Activated naive CD4-positive, alpha-beta T cell treated with anti-CD3 and anti-CD28 coated beads, Interleukin-2, amount 50 U/mL, for 72 hours (primary cell): ENCODE measurements around the gene EN2. TPM values are rescaled to one million over a fixed set of nuclear protein-coding genes. Genes with fewer than 3 reads are reported as not detected.

ENCODE experiments used
- ATAC-seq, 2 donors: fragments of 150-1000 bp; cut with Tn5 transposase; 2 replicates each; pipeline ENCODE4 v1.10.0; 2021; ENCODE audit warnings: mild to moderate bottlenecking in 2 of 2, moderate library complexity in 2 of 2
- DNase-seq, 2 donors: peaks; one replicate each; pipeline ENCODE4 v3.0.0; 2021 to 2022; ENCODE audit warnings: low spot score in 2 of 2
- H3K27ac Mint-ChIP-seq, 2 donors: one replicate each; pipeline ENCODE4 v1.8.0; 2022; ENCODE audit warnings: mild to moderate bottlenecking in 2 of 2, mixed read lengths in 2 of 2
- H3K36me3 Mint-ChIP-seq, 2 donors: one replicate each; pipeline ENCODE4 v1.8.0; 2022; ENCODE audit warnings: mixed read lengths in 2 of 2
- H3K9me3 Mint-ChIP-seq, 2 donors: one replicate each; pipeline ENCODE4 v1.8.0; 2022; ENCODE audit warnings: mixed read lengths in 2 of 2
- total RNA-seq, 2 donors: library from RNA; stranded (reverse); gene quantifications; one replicate each; pipeline ENCODE4 v1.2.3, GENCODE V29; 2022

Gene EN2
- total RNA-seq, result not detected

DNA sequence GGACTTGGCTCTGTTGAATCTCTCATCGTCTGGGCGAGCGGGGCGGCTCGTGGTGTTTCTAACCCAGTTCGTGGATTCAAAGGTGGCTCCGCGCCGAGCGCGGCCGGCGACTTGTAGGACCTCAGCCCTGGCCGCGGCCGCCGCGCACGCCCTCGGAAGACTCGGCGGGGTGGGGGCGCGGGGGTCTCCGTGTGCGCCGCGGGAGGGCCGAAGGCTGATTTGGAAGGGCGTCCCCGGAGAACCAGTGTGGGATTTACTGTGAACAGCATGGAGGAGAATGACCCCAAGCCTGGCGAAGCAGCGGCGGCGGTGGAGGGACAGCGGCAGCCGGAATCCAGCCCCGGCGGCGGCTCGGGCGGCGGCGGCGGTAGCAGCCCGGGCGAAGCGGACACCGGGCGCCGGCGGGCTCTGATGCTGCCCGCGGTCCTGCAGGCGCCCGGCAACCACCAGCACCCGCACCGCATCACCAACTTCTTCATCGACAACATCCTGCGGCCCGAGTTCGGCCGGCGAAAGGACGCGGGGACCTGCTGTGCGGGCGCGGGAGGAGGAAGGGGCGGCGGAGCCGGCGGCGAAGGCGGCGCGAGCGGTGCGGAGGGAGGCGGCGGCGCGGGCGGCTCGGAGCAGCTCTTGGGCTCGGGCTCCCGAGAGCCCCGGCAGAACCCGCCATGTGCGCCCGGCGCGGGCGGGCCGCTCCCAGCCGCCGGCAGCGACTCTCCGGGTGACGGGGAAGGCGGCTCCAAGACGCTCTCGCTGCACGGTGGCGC, at the start of gene EN2:
TSS of gene EN2 (plus strand) at position 19 of the 767 bp plus-strand sequence. CDS start at position 268, 249 bp downstream.
- ATAC-seq (no peak), DNase-seq (no peak)
- no peaks in the 10 kb centered on the region for H3K9me3 Mint-ChIP-seq
- H3K36me3 Mint-ChIP-seq, result peaks cover 0 to 11% of the 10 kb centered on the region in 2 donors
- peak within 1 kb of the TSS in 1 of 2 donors; percentile 82 for H3K27ac Mint-ChIP-seq

DNA sequence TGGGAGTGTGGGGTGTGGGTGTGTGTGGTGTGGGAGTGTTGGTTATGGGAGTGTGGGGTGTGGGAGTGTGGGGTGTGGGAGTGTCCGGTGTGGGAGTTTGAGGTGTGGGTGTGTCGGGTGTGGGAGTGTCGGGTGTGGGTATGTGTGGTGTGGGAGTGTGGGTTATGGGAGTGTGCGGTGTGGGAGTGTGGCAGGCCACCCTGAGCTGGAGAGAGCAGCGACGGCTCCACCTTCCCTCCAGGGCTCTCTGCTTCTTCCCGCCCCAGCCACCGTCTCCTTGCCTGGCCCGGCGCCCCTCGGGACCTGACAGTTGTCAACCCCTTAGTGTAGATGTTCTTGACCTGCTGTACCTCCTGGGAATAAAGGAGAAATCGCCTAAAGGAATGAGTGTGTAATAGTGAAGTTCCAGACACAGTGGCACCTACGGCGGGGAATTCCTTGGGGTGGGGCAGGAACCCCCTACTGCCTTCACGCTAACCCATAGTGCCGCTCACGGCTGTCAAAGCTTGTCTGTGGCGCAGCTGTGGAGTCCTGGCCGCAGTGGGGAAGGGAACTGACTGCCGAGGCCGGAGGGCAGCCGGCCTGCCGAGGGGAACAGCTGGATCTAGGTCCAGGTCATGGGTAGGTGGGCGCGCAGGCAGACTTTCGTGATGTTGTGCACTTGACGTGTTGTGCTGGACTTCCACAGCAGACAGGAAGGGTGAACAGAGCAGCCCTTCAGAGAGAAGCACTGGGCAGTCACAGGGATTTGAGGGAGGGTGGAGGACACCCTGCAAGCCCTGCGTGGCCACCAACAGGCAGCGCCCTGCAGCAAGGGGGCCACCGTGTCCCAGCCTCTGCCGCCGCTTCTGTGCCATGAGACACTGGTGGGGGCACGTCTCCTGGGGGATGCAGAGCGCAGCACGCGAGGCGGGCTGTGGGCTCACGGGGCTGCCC, 49.0 kb upstream of the EN2 start:
- Mint-ChIP-seq H3K27ac (peak overlapping the region in 1 of 2 donors; percentile 60), H3K9me3 (no peaks in the 10 kb centered on the region), H3K36me3 (no peaks in the 10 kb centered on the region)
- DNase-seq (no peak), ATAC-seq (peak in 1 of 2 donors; percentile 18)

DNA sequence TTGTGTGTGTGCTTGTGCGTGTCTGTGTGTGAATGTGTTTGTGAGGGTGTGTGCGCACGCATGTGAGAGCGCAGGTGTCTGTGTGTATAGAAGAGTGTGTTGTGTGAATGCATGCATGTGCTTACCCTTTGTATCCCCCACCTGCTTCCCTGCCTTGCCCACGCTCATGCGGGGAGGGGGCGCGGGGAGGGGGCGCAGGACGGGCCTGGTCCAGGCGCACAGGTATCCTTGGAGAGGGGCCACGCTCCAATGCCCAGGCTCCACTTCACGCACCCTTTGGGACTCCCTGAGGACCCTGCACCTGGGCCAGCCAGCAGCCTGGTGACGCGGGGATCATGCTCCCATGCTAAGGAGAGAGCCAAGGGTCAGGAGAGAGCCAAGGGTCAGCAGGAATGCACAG, 47.9 kb upstream of the EN2 start:
- ATAC-seq, result no peak
- Mint-ChIP-seq H3K36me3 (no peaks in the 10 kb centered on the region), H3K9me3 (no peaks in the 10 kb centered on the region), H3K27ac (no peak overlapping the region)
- no peak for DNase-seq

DNA sequence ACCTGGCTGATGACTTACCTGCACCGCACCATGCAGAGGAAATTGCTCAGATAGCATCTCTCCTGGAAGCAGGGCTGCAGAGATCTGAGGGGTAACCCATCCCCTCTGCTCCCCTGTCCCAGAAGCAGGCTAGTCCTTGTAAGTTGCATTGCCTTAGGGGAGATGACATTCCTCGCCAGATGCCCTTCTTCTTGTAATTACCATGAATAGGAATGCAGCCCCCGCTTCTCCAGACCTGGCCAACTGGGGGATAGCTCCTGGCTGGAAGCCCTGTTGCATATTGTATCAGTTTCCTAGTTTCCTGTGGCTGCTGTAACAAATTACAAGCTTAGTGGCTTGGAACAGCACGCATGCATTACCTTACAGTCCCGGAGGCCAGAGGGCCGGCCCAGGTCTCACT, 47.5 kb upstream of the EN2 start:
- H3K9me3 Mint-ChIP-seq, result no peaks in the 10 kb centered on the region
- no peaks in the 10 kb centered on the region for H3K36me3 Mint-ChIP-seq
- ATAC-seq, result no peak
- DNase-seq, result no peak
- H3K27ac Mint-ChIP-seq, result no peak overlapping the region

DNA sequence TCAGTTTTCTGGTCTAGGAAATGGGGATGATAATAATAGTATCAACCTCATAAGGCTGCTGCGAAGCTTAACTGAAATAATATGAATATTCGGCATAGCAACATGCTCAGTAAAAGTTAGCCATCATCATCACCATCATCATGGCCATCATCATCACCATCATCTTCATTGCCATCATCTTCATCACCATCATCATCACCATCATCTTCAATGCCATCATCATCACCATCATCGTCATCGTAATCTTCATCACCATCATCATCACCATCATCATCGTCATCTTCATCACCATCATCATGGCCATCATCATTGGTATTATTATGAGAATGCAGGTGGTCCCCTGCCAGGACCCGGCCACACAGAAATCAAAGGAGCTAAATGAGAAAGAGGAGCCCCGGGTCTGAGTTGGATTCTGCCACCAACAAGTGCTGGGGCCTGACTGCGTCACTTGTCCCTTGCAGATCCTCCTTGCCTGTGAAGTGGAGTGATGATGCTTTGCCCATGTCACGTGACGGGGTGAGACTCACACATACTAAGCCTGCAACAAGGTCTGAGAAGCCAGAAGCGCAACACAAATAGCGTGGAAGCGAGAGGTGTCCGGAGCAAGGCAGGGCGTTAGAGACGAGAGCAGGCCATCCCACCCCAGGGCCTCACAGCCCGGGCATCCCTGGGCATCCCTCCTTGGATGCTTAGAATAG, 46.1 kb upstream of the EN2 start:
- H3K9me3 Mint-ChIP-seq, result no peaks in the 10 kb centered on the region
- ATAC-seq (no peak), DNase-seq (no peak)
- H3K27ac Mint-ChIP-seq, result no peak overlapping the region
- no peaks in the 10 kb centered on the region for H3K36me3 Mint-ChIP-seq

DNA sequence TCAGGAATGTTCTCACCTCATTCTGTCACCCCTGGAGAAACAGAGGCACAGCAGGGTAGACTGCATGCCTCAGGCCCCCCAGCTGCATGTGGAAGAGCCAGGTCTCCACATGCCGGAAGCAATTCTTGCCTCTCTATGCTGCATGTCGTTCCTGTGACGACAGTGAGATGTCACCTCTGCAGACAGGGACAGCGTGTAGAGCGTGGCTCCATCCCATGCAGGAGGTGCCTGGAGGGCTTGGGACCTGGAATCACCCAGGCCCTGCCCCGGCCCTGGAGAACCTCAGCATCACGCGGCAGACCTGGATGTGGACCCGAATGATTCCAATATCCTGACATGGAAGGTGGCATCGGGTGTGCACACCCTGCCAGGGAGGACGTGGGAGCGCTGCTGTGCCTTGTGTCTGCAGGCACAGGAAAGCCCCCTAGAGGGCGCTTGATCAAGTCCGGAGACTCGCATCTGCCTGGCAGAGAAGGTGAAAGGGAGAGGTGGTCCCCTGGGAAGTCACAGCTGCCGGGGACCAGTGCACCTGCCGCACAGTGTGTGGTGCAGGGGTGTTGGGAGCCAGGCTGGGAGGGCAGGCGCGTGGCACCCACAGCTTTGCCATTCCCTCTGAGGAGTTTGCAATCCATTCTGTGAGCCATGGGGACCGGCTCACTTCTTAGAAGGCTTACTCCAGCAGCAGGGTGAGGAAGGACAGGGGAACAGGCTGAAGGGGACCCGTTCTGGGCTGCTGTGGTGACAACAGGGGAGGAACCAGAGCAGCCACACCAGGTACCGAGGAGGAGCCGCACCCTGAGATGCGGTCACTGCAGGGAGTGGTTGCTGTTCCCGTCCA, 45.3 kb upstream of the EN2 start:
- Mint-ChIP-seq H3K36me3 (no peaks in the 10 kb centered on the region), H3K9me3 (no peaks in the 10 kb centered on the region), H3K27ac (peak overlapping the region in 1 of 2 donors; percentile 61)
- peak; percentile 66 to 87 for ATAC-seq
- DNase-seq, result peak in 1 of 2 donors; percentile 66

DNA sequence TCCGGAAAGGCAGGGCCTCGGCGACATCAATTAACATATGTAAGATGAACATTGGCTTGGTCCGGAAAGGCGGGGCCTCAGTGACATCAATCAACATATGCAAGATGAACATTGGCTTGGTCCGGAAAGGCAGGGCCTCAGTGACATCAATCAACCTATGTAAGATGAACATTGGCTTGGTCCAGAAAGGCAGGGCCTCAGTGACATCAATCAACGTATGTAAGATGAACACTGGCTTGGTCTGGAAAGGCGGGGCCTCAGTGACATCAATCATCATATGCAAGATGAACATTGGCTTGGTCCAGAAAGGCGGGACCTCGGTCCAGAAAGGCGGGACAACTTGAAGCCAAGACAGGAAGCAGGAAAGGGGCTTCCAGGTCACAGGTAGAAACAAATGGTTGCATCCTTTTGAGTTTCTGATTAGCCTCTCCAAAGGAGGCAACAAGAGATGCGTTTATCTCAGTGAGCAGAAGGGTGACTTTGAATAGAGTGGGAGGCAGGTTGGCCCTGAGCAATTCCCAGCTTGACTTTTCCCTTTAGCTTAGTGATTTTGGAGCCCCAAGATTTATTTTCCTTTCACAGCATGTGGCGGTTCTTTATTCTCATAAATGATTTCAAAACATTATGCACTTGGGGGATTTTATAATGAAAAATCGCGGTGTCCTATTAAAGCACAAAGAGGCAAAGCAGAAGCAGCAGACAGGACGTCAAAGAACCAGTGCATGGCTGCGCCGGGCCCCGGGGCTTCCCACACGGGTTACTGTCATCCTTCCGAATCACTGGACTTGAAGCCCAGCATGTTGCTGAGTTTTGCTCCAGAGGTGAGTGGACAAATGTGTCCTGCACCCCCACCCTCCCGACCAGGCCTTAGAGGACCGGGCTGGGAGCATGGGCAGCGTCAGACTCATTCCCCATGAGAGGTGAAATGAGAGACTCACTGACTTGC, 43.1 kb upstream of the EN2 start:
- DNase-seq, result no peak
- ATAC-seq, result no peak
- no peaks in the 10 kb centered on the region for H3K36me3 Mint-ChIP-seq
- H3K27ac Mint-ChIP-seq, result no peak overlapping the region
- H3K9me3 Mint-ChIP-seq, result no peaks in the 10 kb centered on the region

DNA sequence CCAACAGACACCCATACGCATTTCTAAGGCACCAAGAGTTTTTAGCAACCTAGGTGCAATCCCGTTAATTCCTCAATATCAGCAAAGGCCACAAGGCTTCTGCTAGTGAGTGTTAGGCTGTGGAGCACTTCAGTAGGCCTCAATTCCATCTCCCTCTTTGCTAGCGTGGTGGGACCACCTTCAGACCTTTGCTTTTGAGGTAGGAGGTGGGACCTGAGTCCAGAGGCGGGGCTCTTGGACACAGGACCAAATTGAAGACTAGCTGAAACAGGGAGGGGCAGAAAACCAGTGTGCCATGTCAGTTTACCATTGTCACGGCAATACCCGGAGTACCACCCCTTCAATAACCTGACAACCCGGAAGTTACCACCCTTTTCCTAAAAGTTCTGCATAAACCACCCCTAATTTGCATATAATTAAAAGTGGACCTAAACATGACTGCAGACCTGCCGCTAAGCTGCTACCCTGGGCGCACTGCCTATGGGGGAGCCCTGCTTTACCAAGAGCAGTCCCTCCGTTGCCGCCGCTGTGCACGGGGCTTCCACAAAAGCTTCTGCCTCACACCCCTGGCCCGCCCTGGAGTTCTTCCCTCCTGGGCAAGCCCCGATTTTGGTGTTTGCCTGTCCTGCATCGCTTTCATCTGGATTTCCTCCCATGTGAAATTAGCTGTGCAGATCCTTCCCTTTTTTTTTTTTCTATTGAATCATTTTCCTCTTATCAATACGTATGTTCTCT, 41.1 kb upstream of the EN2 start:
- no peaks in the 10 kb centered on the region for H3K36me3 Mint-ChIP-seq
- no peak overlapping the region for H3K27ac Mint-ChIP-seq
- DNase-seq, result no peak
- no peaks in the 10 kb centered on the region for H3K9me3 Mint-ChIP-seq
- ATAC-seq, result no peak

DNA sequence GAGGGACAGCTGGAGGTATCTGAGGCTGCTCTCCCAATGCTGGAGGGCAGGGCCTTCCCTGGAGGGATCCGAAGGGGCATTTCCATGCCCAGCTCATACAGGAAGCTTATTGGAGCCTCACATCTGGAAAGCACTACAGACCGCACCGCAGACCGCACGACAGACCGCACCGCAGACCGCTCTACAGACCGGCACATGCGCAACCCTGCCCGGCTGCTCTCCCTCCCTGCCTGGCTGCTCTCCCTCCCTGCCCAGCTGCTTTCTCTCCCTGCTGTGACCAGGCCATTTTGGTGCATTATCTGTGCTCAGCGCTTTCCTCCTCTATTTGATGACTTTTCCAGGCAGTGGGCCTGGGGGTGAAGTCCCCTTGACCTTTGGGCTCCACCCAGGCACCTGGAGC, 39.6 kb upstream of the EN2 start:
- Mint-ChIP-seq H3K36me3 (no peaks in the 10 kb centered on the region), H3K9me3 (no peaks in the 10 kb centered on the region), H3K27ac (no peak overlapping the region)
- DNase-seq (no peak), ATAC-seq (no peak)

DNA sequence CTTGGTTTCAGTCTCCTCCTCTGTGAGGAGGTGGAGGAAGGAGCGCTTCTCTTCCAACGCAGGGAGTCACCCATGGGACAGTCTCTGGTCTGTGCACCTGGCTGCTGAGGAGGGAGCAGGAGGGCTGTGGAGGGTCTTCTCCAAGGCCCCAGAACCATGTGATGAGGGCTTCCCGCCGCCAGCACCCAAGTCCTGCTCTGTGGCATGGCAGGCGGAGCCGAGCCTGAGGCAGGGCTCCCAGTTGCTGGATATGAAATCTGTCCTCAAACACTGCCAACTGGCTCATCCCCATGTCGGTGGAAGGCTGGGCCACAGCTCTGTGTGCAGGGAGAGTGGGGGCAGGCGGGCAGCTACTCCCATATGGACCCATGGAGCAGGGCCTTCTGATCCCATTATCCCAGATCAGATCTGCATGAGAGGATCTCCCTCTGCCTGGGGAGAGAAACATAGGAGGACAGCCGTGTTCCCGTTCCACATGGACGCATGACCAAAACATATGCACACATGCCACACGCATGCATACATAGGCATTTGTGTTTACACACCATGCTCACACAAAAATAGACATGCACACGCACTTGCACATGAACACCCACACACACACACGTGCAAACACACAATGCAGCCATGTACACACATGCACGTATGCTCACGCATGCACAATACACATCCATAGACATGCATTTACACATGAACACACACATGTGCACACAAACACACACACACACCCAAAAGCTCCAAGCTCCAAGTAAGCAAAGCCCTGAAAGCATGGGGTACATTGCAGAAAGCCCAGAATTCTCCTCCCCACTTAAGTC, 38.8 kb upstream of the EN2 start:
- no peaks in the 10 kb centered on the region for H3K9me3 Mint-ChIP-seq
- H3K27ac Mint-ChIP-seq, result no peak overlapping the region
- no peaks in the 10 kb centered on the region for H3K36me3 Mint-ChIP-seq
- ATAC-seq, result no peak
- no peak for DNase-seq

DNA sequence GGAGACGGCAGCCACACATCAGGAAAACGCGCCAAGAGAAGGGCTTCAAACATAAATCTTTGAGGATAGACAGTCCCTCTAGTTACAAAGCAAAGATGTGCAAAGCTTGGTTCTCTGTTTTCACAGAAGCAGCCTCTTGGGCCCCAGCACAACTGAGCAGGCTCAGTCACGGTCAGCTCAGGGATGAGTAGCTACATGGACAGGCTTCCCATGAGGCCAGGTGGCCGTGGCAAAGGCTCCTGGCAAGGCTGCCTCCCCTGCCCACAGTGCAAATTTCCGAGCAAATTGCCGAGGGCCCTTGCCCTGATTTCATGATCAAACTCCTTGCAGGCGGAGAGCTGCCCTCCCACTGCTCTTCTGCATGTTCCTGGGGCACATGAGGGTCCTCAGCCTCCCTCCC, 37.8 kb upstream of the EN2 start:
- ATAC-seq, result no peak

DNA sequence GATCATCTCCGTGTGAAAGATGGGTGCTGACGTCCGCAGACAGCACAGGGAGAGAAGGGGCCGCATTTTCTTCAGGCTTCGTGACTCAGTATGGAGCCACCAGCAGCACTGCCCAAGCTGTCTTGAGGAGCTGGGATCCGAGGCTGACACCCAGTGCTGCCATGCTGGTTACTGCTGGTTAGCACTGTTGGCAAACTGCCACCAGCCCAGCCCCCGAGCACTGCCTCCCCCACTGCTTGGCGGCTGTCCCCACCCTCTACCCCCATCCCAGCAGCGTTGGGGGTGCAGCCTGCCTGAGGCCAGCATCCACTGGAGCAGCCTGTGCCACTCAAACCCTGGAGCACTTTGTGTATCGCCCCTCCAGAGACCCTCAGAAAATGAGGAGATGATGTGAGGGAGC, 35.8 kb upstream of the EN2 start:
- Mint-ChIP-seq H3K36me3 (no peaks in the 10 kb centered on the region), H3K9me3 (no peaks in the 10 kb centered on the region), H3K27ac (no peak overlapping the region)
- DNase-seq, result no peak
- ATAC-seq, result no peak

More for the DNA sequence above, 37.8 kb upstream of the EN2 start:
- no peak overlapping the region for H3K27ac Mint-ChIP-seq
- H3K9me3 Mint-ChIP-seq, result no peaks in the 10 kb centered on the region
- no peak for DNase-seq
- H3K36me3 Mint-ChIP-seq, result no peaks in the 10 kb centered on the region

DNA sequence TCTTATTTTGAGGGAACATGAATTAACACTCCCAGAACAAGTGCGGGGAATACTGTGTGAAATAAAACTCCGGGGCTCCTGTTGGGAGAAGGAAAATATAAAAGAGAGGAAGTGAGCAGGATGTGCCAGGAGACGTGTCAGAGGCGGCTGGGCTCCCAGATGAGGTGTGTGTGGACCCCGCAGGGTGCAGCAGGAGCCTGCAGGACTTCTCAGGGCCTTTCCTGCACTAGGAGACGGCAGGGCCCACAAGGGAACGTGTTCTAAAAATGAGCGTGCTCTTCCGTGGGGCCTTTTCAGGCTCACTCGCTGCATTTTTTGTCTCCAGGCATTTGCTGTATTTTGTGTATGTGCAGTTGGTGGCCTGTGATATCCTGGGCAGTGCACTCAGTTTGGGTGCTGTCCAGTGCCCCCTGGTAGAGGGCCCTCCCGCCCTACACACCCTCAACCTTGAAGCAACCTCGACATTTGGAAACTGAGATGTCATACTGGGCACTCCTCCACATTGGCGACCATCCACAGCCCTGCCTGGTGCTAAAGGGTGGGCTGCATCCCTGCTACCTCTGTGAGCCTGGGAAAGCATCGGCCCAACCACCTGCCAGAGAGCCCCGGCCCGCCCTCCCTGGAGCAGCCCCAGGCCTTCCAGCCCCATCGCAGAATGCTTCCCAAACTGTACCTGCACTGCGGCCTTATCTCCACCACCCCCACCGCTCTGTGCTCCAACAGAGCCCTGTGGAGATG, 35.2 kb upstream of the EN2 start:
- DNase-seq, result no peak
- Mint-ChIP-seq H3K27ac (no peak overlapping the region), H3K36me3 (no peaks in the 10 kb centered on the region), H3K9me3 (no peaks in the 10 kb centered on the region)
- no peak for ATAC-seq
